Activated CD4-positive, alpha-beta T cell treated with anti-CD3 and anti-CD28 coated beads, Interleukin-2, amount 50 U/mL, for 4 hours (primary cell): ENCODE measurements around the gene TOB1.
"Not testable (repeated sequence)": the region's sequence is repeated elsewhere in the genome, so short reads cannot be mapped to it uniquely, and the experiment has no call there.

Experiments
- DNase-seq, 2 experiments: peaks; one replicate each; pipeline ENCODE4 v3.0.0-alpha.2; 2020

Gene TOB1

GRCh38 chr17:50867363-50868139, 1.4 kb upstream of the TOB1 start:
- DNase-seq: peak; percentile 67 to 69

- peak; percentile 37 to 41 for DNase-seq
Measured at GRCh38 chr17:50866950-50867362, 802 bp upstream of the TOB1 start.

GRCh38 chr17:50865868-50866260, 290 bp downstream of the TOB1 start:
- no peak for DNase-seq

GRCh38 chr17:50865060-50865867, 890 bp downstream of the TOB1 start:
- DNase-seq: peak; percentile 37 to 41

- peak in 1 of 2 experiments; percentile 14 for DNase-seq
Measured at GRCh38 chr17:50864747-50865059, 1.5 kb downstream of the TOB1 start.

- no peak for DNase-seq
Measured at GRCh38 chr17:50863931-50864330, 2.2 kb downstream of the TOB1 start.

- no peak for DNase-seq
Measured at GRCh38 chr17:50863221-50863843, 2.8 kb downstream of the TOB1 start.

GRCh38 chr17:50861822-50862528, 4.2 kb downstream of the TOB1 start:
- DNase-seq: no peak

GRCh38 chr17:50861334-50861676, 4.8 kb downstream of the TOB1 start:
- no peak for DNase-seq

- not testable (repeated sequence) for DNase-seq
Measured at GRCh38 chr17:50859727-50860126, 6.4 kb downstream of the TOB1 start.

- no peak for DNase-seq
Measured at GRCh38 chr17:50858486-50859225, 7.5 kb downstream of the TOB1 start.

GRCh38 chr17:50856431-50856830, 9.7 kb downstream of the TOB1 start:
- DNase-seq: no peak

GRCh38 chr17:50855708-50856330, 10.3 kb downstream of the TOB1 start:
- DNase-seq: no peak

GRCh38 chr17:50853781-50854180, 12.4 kb downstream of the TOB1 start:
- no peak for DNase-seq

- DNase-seq: no peak
Measured at GRCh38 chr17:50853015-50853615, 13.0 kb downstream of the TOB1 start.

GRCh38 chr17:50850640-50851039, 15.5 kb downstream of the TOB1 start:
- DNase-seq: no peak

GRCh38 chr17:50848711-50849110, 17.4 kb downstream of the TOB1 start:
- no peak for DNase-seq

- DNase-seq: no peak
Measured at GRCh38 chr17:50848039-50848438, 18.1 kb downstream of the TOB1 start.

GRCh38 chr17:50847566-50847965, 18.6 kb downstream of the TOB1 start:
- no peak for DNase-seq

- DNase-seq: no peak
Measured at GRCh38 chr17:50845240-50846147, 20.7 kb downstream of the TOB1 start.
